Thyroid gland (tissue), 4 donors: ENCODE data around the gene ZWILCH. TPM values are rescaled to one million over a fixed set of nuclear protein-coding genes. Genes with fewer than 3 reads are reported as not detected.

Experiments
- DNase-seq, 2 donors: peaks; one replicate each; pipeline ENCODE4 v3.0.0-alpha.2; 2019
- H3K27ac ChIP-seq, 3 donors: fragments of 200-600 bp; sonication (generic); 1 replicate in 2 of 3; 2 replicates in 1 of 3; pipeline ENCODE4 v1.5.1; 2016 to 2019; ENCODE audit warnings: mild to moderate bottlenecking in 1 of 3, moderate library complexity in 1 of 3
- H3K27me3 ChIP-seq: fragments of 200-600 bp; sonication (generic); one replicate; pipeline ENCODE4 v1.5.1; 2019
- H3K36me3 ChIP-seq, 2 donors: fragments of 200-600 bp; sonication (generic); one replicate each; pipeline ENCODE4 v1.5.1; 2016 to 2019
- H3K4me1 ChIP-seq, 2 donors: fragments of 200-600 bp; sonication (generic); one replicate each; pipeline ENCODE4 v1.5.1; 2017 to 2019
- H3K4me3 ChIP-seq, 3 donors: fragments of 200-600 bp; sonication (generic); replicated peaks in 1 of 3; 1 replicate in 2 of 3; 2 replicates in 1 of 3; pipeline ENCODE4 v1.5.1; 2016; ENCODE audit warnings: mild to moderate bottlenecking in 1 of 3
- H3K9me3 ChIP-seq: fragments of 200-600 bp; sonication (generic); one replicate; pipeline ENCODE4 v1.5.1; 2017
- CTCF ChIP-seq, 6 experiments: fragments of 200-600 bp in 3 of 6; fragments of 450-650 bp in 3 of 6; sonication (generic) in 3 of 6; IDR thresholded peaks; one replicate each; pipeline ENCODE4 v1.5.1; 2016 to 2019; ENCODE audit warnings: antibody characterized with exemption in 6 of 6, mild to moderate bottlenecking in 2 of 6, inconsistent platforms in 1 of 6, moderate library complexity in 1 of 6
- POLR2A ChIP-seq, 2 donors: fragments of 450-650 bp; IDR thresholded peaks; one replicate each; pipeline ENCODE4 v1.6.1; 2017; ENCODE audit warnings: antibody characterized with exemption in 2 of 2, mild to moderate bottlenecking in 2 of 2, moderate library complexity in 1 of 2
- WGBS, 2 donors: methylation state at CpG; one replicate each; pipeline ENCODE4 v1.1.5; 2017; 5-methylcytosine and 5-hydroxymethylcytosine counted together
- intact Hi-C: fragments of 100-400 bp; cut with DNase I; formaldehyde crosslinking; loops from one replicate; pipeline ENCODE4 v1.15.1; 2023
- total RNA-seq, 4 donors: library from RNA; depleted of rRNA; stranded (reverse); fragments of >200 nt; gene quantifications; one replicate each; pipeline ENCODE4 v1.2.3, GENCODE V29; 2016

ZWILCH gene
- total RNA-seq, 4 donors from 2014 or later = 3.8 to 6.4 (median 5.3) TPM

- Histone ChIP-seq H3K9me3 (no peaks in the 10 kb centered on the region), H3K4me1 (peaks cover 0 to 6% of the 10 kb centered on the region in 2 donors), H3K27ac (no peak overlapping the region), H3K36me3 (no peaks in the 10 kb centered on the region), H3K27me3 (no peaks in the 10 kb centered on the region), H3K4me3 (no peak overlapping the region)
- intact Hi-C loops = no loop called here
- no peak for DNase-seq
- WGBS, 2 donors = 77 to 89% methylated on average over 12 of the region's 12 CpGs
- TF ChIP-seq POLR2A (IDR thresholded peaks at IDR 0.05) = no peak
- TF ChIP-seq CTCF (IDR thresholded peaks at IDR 0.05) = no peak
These were observed 87.5 kb downstream of the ZWILCH start for GRCh38 chr15:66592505-66593218.

- Histone ChIP-seq H3K4me1 (no peaks in the 10 kb centered on the region), H3K27ac (no peak overlapping the region), H3K27me3 (no peaks in the 10 kb centered on the region), H3K4me3 (no peak overlapping the region), H3K9me3 (no peaks in the 10 kb centered on the region), H3K36me3 (no peaks in the 10 kb centered on the region)
- no peak for TF ChIP-seq CTCF (IDR thresholded peaks at IDR 0.05)
- no peak for TF ChIP-seq POLR2A (IDR thresholded peaks at IDR 0.05)
- DNase-seq = no peak
- intact Hi-C loops = no loop called here
- 57 to 75% methylated on average over 2 to 3 of the region's 3 CpGs for WGBS, 2 donors
These were observed 88.2 kb downstream of the ZWILCH start for GRCh38 chr15:66593219-66593780.

- Histone ChIP-seq H3K4me3 (no peak overlapping the region), H3K27ac (no peak overlapping the region), H3K4me1 (no peaks in the 10 kb centered on the region), H3K36me3 (no peaks in the 10 kb centered on the region), H3K9me3 (no peaks in the 10 kb centered on the region), H3K27me3 (no peaks in the 10 kb centered on the region)
- no peak for DNase-seq
- TF ChIP-seq POLR2A (IDR thresholded peaks at IDR 0.05) (no peak), CTCF (IDR thresholded peaks at IDR 0.05) (no peak)
- WGBS, 2 donors = 68 to 69% methylated on average over 8 to 10 of the region's 10 CpGs
- intact Hi-C loops = no loop called here
These were observed 89.2 kb downstream of the ZWILCH start for GRCh38 chr15:66594344-66594743.

GRCh38 chr15:66594836-66595235 lies 89.7 kb downstream of the ZWILCH start:
- no peak for TF ChIP-seq POLR2A (IDR thresholded peaks at IDR 0.05)
- TF ChIP-seq CTCF (IDR thresholded peaks at IDR 0.05) = no peak
- Histone ChIP-seq H3K4me1 (no peaks in the 10 kb centered on the region), H3K27me3 (no peaks in the 10 kb centered on the region), H3K27ac (no peak overlapping the region), H3K36me3 (no peaks in the 10 kb centered on the region), H3K9me3 (no peaks in the 10 kb centered on the region), H3K4me3 (no peak overlapping the region)
- WGBS, 2 donors = 86 to 87% methylated on average over 5 of the region's 5 CpGs
- no peak for DNase-seq
- intact Hi-C loops = no loop called here

- H3K27me3 ChIP-seq = no peaks in the 10 kb centered on the region
- intact Hi-C loops = no loop called here
- H3K36me3 ChIP-seq = no peaks in the 10 kb centered on the region
- no peak for TF ChIP-seq POLR2A (IDR thresholded peaks at IDR 0.05)
- no peak for TF ChIP-seq CTCF (IDR thresholded peaks at IDR 0.05)
- H3K9me3 ChIP-seq = no peaks in the 10 kb centered on the region
- DNase-seq = no peak
- H3K4me3 ChIP-seq = no peak overlapping the region
- no peak overlapping the region for H3K27ac ChIP-seq
- H3K4me1 ChIP-seq = no peaks in the 10 kb centered on the region
These were observed 90.2 kb downstream of the ZWILCH start for GRCh38 chr15:66595332-66595731.
